GM19351 (cell line): ENCODE measurements around the gene MOV10L1.

Experiments
- ATAC-seq: cut with Tn5 transposase; IDR thresholded peaks from one replicate; pipeline ENCODE4 v1.9.1; 2021; ENCODE audit warnings: mild to moderate bottlenecking, moderate library complexity; ENCODE audit not compliant: unreplicated experiment

MOV10L1 gene

GRCh38 chr22:50058906-50059880 is 30.6 kb upstream of the MOV10L1 start:
- ATAC-seq = no peak

DNA sequence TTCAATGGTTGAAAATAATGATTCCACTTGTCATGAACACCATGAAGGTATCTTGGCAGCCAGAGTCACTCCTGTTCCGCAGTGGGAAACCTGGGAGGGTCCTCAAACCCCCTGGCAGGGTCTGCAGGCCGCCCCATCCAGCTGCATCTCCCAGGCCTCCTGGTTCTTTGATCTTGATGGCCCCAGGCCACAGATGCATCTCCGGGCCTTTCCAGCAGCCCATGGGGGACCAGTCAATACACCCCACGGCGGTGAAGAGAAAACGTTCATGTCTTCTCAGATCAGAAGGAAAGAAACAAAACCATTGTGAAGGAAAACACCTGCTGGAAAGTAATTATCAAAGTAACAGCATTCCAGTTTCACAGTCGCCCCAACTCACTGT is 29.9 kb upstream of the MOV10L1 start:
- no peak for ATAC-seq

DNA sequence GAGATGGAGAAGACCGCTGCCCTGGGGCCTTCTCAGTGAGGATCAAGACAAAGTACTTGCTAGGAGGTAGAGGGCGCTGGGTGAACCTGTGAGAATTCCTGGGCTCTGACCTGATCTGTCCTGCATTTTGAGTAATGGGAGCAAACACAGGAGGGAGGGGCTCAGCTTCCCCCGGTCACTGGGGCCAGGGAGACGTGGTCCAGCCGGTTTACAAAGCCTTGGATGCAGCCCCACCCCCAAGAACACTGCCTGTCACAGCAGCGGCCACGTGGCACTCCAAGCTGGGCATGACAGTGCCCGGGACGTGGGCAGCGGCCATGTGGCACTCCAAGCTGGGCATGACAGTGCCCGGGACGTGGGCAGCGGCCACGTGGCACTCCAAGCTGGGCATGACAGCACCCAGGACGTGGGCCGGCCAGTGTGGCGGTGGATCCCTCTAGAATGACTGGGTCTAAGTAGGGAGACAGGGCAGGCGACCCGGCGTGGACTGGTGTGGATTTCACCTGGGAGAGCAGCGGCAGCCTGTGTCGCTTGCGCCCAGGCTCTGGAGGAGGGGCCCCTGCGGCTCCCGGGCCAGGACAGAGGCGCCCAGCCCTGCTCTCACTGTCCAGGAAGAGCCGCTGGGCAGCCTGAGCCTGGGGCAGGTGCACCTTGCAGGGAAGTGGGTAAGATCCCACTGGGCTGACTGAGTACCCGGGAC is 29.2 kb upstream of the MOV10L1 start:
- ATAC-seq = no peak

- no peak for ATAC-seq
Observed at GRCh38 chr22:50061141-50061823, 28.5 kb upstream of the MOV10L1 start.

- ATAC-seq = no peak
Observed at GRCh38 chr22:50061824-50062355, 27.9 kb upstream of the MOV10L1 start.

GRCh38 chr22:50062509-50063135 is 27.2 kb upstream of the MOV10L1 start:
- no peak for ATAC-seq

- no peak for ATAC-seq
Observed at GRCh38 chr22:50063589-50064393, 26.0 kb upstream of the MOV10L1 start.

DNA sequence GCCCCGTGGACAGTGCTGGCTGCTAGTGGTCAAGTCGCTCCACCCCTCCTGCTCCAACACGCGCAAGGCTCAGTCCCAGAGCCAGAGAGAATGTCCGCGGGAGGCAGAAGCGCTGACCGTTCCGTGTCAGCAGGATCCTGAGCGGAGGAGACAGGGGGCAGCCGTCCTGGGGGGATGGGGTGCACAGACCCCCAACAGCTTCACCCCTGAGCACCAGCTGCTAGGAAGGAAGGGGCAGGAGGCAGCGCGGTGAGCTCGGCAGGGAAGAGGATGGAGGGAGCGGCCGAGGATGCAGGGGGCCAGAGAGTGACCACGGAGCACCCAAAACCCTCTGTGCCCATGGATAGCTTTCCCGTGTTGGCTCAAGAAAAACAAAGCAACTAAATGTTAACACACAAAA is 25.4 kb upstream of the MOV10L1 start:
- no peak for ATAC-seq

DNA sequence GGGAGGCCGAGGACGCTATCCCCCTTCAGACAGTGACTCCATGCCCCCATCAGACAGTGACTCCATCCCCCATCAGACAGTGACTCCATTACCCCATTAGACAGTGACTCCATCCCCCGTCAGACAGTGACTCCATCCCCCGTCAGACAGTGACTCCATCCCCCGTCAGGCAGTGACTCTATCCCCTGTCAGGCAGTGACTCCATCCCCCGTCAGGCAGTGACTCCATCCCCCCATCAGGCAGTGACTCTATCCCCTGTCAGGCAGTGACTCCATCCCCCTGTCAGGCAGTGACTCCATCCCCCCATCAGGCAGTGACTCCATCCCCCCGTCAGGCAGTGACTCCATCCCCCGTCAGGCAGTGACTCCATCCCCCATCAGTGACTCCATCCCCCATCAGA is 22.6 kb upstream of the MOV10L1 start:
- no peak for ATAC-seq

- no peak for ATAC-seq
Observed at GRCh38 chr22:50068096-50068495, 21.7 kb upstream of the MOV10L1 start.

- no peak for ATAC-seq
Observed at GRCh38 chr22:50070366-50070765, 19.4 kb upstream of the MOV10L1 start.

- ATAC-seq = no peak
Observed at GRCh38 chr22:50071432-50072166, 18.2 kb upstream of the MOV10L1 start.

GRCh38 chr22:50072167-50072555 is 17.6 kb upstream of the MOV10L1 start:
- ATAC-seq = no peak

GRCh38 chr22:50072714-50073538 is 16.9 kb upstream of the MOV10L1 start:
- ATAC-seq = no peak

GRCh38 chr22:50074056-50074455 is 15.8 kb upstream of the MOV10L1 start:
- ATAC-seq = no peak

- no peak for ATAC-seq
Observed at GRCh38 chr22:50074551-50075530, 15.0 kb upstream of the MOV10L1 start.
